Stimulated activated CD4-positive, alpha-beta T cell treated with anti-CD3 and anti-CD28 coated beads, Interleukin-15, amount 100 ng/mL, for 24 hours (primary cell): Measurements from ENCODE around the gene SEMA3D.

Experiments
- DNase-seq: peaks from one replicate; pipeline ENCODE4 v3.0.0-alpha.2; 2020

The SEMA3D gene

GRCh38 chr7:84981055-84981976, 205.5 kb downstream of the SEMA3D start:
- DNase-seq = no peak

- no peak for DNase-seq
Observed at GRCh38 chr7:84975586-84976185, 211.2 kb downstream of the SEMA3D start.

- DNase-seq = no peak
Observed at GRCh38 chr7:84971360-84971759, 215.5 kb downstream of the SEMA3D start.

- DNase-seq = no peak
Observed at GRCh38 chr7:84970670-84971069, 216.2 kb downstream of the SEMA3D start.

- DNase-seq = no peak
Observed at GRCh38 chr7:84953234-84953633, 233.6 kb downstream of the SEMA3D start.

- no peak for DNase-seq
Observed at GRCh38 chr7:84950836-84951235, 236.0 kb downstream of the SEMA3D start.

GRCh38 chr7:84949501-84949900, 237.4 kb downstream of the SEMA3D start:
- DNase-seq = no peak

GRCh38 chr7:84949067-84949466, 237.8 kb downstream of the SEMA3D start:
- no peak for DNase-seq

GRCh38 chr7:84948634-84949033, 238.2 kb downstream of the SEMA3D start:
- no peak for DNase-seq

GRCh38 chr7:84946549-84946948, 240.3 kb downstream of the SEMA3D start:
- DNase-seq = no peak
